HL-60 (cell line): ENCODE results near the gene ENO3.

ENCODE experiments used
- GABPA ChIP-seq: IDR thresholded peaks from 2 replicates; pipeline ENCODE4 v1.6.1; 2012; ENCODE audit warnings: low read depth
- POLR2AphosphoS5 ChIP-seq: IDR thresholded peaks from 2 replicates; pipeline ENCODE4 v1.6.1; 2012; ENCODE audit warnings: low read depth
- REST ChIP-seq: IDR thresholded peaks from 2 replicates; pipeline ENCODE4 v1.6.1; 2012; ENCODE audit warnings: low read depth; ENCODE audit not compliant: insufficient replicate concordance
- SPI1 ChIP-seq: IDR thresholded peaks from 2 replicates; pipeline ENCODE4 v1.6.1; 2012; ENCODE audit warnings: low read depth, mild to moderate bottlenecking, borderline replicate concordance
- TF ChIP-seq, protein P1 (sequence below): IDR thresholded peaks from one replicate; pipeline ENCODE4 v1.5.1; 2011; ENCODE audit warnings: low read length, control low read depth, inconsistent platforms; ENCODE audit not compliant: insufficient read depth

DNA sequence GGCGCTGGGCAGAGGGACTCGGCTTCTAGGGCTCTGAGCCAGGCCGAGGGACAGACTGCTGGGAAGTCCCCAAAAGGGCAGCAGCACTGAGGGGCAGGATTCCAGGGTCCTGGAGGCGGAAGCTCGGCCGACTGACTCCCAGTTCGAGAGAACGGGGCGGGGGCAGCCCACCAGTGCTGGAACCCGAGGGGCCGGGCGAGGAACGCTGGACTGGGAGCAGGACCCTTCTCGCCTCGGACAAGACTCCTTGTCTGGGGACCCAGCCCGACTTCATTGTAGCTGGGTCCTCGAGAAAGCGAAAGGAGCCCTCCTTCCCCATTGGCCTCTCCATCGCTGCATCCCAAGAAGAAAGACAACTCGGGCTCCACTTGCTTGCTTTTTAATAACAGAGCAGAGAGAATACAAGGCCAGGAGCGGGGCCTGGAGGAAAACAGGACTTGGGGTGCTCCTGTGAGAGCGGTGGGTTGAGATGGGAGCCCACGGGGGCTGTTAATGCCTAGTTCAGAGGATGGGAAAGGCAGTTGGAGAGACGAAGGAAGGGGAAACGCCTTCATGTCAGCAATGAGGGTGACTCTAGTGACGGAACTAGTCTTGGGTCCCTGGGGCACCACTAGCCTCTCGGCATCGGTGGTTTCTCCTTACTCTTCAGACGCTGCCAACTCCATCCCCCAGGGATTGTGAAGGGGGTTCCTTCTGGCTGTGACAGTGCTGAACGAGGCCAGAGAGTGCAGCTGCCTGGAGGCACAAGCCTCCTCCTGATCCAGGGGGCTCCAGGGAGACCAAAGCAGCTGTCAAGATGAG lies 37.0 kb downstream of the ENO3 start:
- TF ChIP-seq, protein P1, sequence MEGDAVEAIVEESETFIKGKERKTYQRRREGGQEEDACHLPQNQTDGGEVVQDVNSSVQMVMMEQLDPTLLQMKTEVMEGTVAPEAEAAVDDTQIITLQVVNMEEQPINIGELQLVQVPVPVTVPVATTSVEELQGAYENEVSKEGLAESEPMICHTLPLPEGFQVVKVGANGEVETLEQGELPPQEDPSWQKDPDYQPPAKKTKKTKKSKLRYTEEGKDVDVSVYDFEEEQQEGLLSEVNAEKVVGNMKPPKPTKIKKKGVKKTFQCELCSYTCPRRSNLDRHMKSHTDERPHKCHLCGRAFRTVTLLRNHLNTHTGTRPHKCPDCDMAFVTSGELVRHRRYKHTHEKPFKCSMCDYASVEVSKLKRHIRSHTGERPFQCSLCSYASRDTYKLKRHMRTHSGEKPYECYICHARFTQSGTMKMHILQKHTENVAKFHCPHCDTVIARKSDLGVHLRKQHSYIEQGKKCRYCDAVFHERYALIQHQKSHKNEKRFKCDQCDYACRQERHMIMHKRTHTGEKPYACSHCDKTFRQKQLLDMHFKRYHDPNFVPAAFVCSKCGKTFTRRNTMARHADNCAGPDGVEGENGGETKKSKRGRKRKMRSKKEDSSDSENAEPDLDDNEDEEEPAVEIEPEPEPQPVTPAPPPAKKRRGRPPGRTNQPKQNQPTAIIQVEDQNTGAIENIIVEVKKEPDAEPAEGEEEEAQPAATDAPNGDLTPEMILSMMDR = no peak
- TF ChIP-seq POLR2AphosphoS5 (no peak), REST (no peak), GABPA (no peak), SPI1 (no peak)
